Stomach (tissue), 4 donors: ENCODE data around the gene NRF1.

ENCODE experiments used
- CTCF ChIP-seq, 7 experiments: fragments of 450-650 bp in 4 of 7; fragments of 200-600 bp in 3 of 7; sonication (generic) in 3 of 7; IDR thresholded peaks; one replicate each; pipeline ENCODE4 v1.5.1; 2016 to 2019; ENCODE audit warnings: antibody characterized with exemption in 7 of 7, control low read depth in 2 of 7, mild to moderate bottlenecking in 1 of 7
- POLR2A ChIP-seq, 4 donors: fragments of 450-650 bp; IDR thresholded peaks; one replicate each; pipeline ENCODE4 v1.6.1; 2016; ENCODE audit warnings: antibody characterized with exemption in 4 of 4, control low read depth in 2 of 4, mild to moderate bottlenecking in 1 of 4, moderate library complexity in 1 of 4
- POLR2AphosphoS5 ChIP-seq, 3 donors: sonication (generic); formaldehyde crosslinking; IDR thresholded peaks; one replicate each; pipeline ENCODE4 v1.6.1; 2016; ENCODE audit warnings: antibody characterized with exemption in 3 of 3

DNA sequence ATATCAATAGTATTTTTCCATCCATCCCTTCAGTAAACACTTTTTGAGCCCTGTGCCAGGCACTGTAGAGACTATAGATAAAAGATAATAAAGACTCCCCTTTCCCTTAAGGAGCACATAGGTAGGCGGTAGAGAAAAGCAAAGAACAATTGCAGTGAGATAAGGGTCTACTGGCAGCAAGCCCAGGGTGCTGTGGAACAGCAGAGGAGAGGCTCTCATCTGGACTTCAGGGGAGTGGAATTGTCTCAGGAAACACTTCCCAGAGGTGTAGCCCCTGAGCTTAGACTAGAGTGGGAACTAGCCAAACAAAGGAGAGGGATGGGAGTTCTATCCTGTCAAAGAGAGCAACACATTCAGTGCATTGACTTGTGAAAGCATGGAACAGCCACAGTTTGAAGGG is 102.0 kb downstream of the NRF1 start:
- no peak for TF ChIP-seq CTCF (IDR thresholded peaks at IDR 0.05)
- TF ChIP-seq POLR2AphosphoS5 (IDR thresholded peaks at IDR 0.05), result no peak
- no peak for TF ChIP-seq POLR2A (IDR thresholded peaks at IDR 0.05)
